Limb (tissue), 2 donors: ENCODE data around the gene OSBPL3.

Source experiments
- DNase-seq, 2 donors: peaks; one replicate each; pipeline ENCODE4 v3.0.0-alpha.2; 2016; ENCODE audit errors: extremely low spot score in 2 of 2

OSBPL3 gene

GRCh38 chr7:24896031-24896501 lies 83.9 kb downstream of the OSBPL3 start:
- no peak for DNase-seq

DNA sequence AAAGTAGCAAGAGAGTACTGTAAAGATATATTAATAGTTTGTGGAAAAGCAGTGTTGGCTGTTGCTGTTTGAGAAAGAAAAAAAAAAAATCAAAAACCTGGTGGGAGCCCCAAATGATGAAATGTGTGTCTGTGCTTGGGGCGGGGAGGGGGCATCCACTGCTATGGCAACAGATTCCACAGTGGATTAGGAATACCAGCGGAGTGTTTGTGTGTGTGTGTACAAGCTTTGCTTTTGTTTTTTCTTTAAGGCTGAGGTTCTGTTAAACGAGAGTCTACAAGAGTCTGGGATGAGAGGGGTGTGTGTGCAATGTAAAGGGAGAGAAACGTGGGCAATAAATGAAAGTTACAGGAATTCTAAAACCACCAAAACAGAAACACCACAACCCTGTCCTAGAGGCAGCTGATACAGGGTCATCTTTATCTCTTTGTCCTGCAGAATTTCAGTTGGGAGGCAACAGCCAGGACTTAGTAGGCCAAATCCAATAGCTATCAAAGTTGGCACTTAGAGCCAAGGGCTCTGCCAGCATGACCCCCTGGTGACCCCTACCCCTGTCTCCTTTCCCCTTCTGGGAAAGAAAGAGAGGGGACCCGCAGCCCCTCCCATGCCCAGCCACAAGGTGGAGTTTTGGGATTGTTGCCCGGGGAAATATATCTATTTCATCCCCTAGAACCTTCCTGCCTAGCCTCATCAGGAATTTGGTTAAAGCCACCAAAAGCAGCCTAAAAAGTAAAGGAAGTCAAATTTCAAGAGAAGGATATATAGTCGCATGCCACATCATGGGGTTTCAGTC lies 85.4 kb downstream of the OSBPL3 start:
- no peak for DNase-seq

DNA sequence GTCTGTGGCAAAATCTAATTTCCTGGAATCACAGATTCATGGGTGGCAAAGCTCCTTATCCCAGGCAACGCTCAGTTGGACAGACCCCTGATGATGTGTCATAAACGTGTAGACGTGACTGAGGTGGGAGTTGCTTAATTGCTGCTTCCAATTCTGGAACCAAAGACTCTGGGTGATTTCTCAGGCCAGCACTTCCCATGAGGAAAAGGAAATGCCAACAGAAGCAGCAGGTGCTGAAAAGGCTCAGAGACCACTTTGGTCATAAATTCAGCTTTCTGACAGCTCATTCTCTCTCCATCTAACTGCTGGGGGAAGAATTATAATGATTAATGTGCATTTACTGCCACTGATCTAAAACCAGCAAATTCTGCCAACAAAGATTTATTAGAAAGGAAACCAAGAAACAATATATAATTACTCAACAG lies 88.7 kb downstream of the OSBPL3 start:
- no peak for DNase-seq

DNA sequence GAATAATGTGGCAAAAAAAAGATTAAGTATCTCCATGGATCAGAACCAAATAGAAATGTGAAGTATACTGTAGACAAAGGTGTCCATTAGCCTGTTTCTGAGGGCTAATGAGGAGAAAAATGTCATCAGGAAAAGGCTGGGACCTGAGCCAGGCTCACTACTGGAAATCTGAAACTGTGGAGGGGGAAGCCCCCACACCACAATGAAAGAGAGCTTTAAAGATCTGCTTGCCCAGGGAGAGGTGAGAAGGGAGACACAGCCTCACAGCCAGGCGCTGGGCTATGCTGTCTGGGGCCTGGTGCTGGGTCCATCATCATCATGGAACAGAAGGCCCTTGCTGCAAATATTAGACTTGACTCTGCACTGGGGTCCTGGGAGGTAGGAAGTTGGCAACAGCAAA lies 90.4 kb downstream of the OSBPL3 start:
- DNase-seq = no peak

DNA sequence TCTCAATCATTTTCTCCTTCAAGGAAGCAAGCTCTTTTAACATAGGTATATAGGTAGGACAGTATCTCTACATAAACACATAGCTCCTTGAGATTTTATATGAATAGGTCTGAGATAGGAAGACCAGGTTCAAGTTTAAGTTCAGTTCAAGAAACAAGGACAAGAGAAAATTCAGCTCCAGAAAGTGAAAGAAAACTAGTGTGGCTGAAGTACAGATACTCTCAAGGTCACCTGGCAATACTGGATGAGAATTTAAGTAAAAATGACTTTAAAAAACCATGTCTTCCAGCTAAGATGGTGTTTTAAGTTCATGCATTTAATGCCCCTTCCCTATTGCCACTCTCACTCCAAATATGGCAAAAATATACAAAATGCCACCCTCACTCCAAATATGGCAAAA lies 91.3 kb downstream of the OSBPL3 start:
- DNase-seq = no peak

GRCh38 chr7:24885716-24886115 lies 94.3 kb downstream of the OSBPL3 start:
- DNase-seq = no peak

DNA sequence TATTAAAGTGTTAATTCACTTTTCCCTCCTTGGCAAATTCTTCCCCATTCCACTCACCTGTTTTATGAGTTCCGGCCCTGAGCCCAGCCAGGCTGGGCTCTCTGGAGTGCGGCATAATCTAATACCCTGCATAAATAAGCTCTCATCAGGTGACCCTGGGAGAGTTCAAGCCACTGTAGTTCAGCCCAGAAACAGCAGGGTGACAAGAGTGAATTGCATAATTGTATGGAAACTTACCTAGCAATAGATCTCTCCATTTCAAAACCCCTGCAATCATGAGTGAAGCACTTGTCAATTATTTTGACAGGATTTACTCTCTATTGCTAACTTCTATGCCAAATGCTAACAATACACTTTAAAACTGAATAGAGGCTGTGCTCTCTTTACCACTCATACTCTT lies 94.7 kb downstream of the OSBPL3 start:
- DNase-seq = no peak

GRCh38 chr7:24884401-24884800 lies 95.6 kb downstream of the OSBPL3 start:
- DNase-seq = no peak

DNA sequence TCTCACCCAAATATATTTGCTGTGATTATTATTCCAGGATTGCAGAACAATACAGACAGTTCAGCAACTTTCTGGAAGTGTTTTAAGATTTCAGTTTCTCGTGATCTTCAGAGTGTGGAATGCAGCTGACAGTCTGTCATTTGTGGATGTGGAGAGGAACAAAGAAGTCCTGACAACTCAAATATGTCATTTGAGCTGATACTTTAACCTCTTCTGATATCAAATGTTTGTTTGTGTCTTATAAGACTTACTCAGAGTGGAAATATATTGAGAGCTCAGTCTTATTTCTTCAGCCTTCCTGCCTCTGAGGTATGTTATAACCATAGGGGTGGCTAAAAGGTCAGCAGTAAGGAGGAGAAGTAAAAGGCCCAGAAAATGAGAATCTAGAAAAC lies 96.4 kb downstream of the OSBPL3 start:
- no peak for DNase-seq

GRCh38 chr7:24882989-24883621 lies 96.9 kb downstream of the OSBPL3 start:
- DNase-seq = no peak

DNA sequence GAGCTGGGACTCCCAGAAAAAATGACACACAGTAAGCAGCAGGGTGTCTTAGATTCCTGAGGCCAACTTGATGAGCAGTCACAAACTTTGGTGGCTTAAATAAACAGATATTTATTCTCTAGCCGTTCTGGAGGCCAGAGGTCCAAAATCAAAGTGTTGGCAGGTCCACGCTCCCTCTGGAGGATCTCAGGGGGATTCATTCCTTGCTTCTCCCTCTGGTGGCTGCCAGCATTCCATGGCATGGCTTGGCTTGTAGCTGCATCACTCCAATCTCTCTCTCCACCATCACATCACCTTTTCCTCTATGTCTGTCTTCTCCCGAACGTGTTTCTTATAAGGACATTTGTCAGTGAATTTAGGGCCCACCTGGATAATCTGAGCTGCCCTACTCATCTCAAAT lies 98.4 kb downstream of the OSBPL3 start:
- DNase-seq = no peak

- no peak for DNase-seq
Observed at GRCh38 chr7:24880886-24881285, 99.1 kb downstream of the OSBPL3 start.

GRCh38 chr7:24879291-24879690 lies 100.7 kb downstream of the OSBPL3 start:
- DNase-seq = no peak

DNA sequence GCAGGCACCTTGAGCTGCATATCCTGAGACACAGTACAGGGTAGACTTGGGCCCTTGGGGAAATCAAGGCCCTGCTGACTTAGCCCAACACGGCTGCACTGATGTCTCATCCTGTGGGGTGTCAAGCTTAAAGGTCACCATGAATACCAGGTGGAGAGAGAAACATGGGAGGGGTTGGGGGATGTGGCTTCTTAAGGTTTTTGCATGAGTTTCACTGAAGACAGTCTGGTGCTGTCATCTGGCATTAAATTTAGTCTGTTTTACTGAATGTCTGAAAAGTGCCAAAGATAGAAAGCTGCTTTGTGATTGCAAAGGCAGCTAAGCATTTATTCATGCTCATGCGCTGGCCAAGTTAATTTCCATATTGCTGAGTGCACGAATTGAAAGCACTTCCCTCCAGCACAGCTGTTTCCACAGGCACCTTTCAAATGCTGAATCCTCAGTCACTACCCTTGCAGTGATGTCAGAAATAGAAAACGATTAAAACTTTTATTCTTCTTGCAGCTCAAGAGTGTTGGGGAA lies 102.1 kb downstream of the OSBPL3 start:
- peak in 1 of 2 donors; percentile 29 for DNase-seq

DNA sequence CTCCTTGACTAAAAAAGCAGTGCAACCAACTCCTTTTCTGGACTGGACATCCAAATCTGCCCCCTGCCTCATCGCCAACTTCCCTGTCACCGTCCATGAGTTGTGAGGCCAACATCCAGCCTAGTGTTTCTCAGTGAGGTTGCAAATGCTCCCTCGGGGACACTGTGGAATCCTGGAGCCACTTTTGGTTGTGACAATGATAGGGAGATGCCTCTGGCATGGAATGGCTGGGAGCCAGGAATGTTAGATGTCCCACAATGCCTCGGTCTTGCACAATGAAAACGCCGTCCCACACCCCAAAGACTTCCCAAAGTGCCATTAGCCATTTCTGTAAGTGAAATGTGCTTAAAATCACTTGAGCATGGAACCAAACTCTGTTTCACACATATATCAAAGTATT lies 105.2 kb downstream of the OSBPL3 start:
- DNase-seq = no peak

- no peak for DNase-seq
Observed at GRCh38 chr7:24873944-24874343, 106.0 kb downstream of the OSBPL3 start.

DNA sequence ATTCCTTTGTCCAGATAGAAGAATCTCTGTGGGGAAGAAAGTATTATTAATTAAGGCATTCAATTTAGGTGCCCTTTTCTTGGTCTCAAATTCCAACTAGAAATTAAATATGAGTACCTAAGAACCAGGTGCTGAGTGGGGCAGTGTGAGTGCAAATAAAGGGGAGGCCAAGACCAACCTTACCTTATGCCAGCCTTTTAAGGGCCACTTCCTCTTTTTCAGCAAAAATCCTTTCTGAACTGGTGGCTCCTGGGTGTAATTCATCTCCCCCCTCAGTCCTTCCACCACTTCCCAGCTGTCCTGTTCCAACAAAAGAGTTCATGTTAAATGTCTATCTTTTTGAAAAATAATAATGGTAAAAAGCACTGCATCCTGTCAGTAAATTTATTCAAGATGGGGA lies 108.2 kb downstream of the OSBPL3 start:
- DNase-seq = no peak

DNA sequence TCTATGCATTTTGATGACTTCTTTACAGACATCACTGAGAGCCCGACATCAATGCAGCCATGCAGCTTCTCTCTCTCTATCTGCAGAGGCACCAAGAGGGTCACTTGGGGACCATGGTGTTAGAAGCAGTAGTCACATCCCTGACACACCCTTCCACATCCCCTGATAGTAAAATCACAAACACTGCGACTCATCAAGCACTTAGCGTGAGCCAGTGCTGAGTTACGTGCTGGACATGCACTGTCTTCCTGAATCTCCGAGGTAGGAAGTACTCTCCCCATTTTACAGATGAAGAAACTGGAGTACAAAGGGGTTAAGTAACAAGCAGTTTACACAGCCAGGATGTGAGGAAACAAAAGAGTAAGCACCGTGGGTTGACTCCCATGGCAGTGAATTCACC lies 109.2 kb downstream of the OSBPL3 start:
- DNase-seq = no peak

DNA sequence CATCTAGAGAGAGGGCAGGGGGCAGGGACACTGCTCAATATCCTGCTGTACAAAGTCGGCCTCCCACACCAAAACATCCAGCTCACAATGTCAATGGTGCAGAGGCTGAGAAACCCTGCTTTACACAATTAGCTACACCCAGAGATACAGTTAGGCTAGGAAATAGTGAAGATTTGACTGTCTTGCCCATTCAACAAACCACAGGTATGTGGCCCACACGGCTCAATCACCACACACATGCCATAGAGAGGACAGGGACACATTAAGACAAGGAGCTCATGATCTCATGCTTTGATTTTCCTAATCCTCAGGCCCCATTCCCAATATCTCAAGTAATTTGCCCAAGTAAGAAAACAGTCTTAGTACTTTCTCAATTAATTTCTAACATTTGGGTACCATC lies 110.4 kb downstream of the OSBPL3 start:
- DNase-seq = no peak

GRCh38 chr7:24868741-24869140 lies 111.2 kb downstream of the OSBPL3 start:
- DNase-seq = no peak

DNA sequence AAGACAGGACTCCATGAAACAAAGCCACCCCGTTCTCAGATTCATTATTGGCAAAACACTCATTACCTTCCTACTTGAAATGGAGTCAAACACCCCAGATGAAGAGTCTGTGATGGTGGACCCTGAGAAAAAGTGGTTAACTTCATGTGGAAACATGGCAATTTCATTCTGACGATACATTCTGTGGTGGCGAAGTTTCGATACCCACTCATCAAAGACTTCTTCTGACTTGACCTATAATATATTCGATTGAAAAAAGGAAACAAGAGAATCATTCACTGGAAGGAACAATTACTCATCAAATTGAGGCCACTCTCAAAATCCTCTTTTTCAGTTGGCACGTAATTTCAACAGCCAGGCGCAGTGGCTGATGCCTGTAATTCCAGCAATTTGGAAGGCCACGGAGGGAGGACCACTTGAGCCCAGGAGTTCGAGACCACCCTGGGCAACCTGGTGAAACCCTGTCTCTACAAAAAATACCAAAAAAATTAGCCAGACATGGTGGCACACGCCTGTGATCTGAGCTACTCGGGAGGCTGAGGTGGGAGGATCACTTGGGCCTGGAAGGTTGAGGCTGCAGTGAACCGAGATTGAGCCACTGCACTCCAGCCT lies 113.9 kb downstream of the OSBPL3 start:
- no peak for DNase-seq

- DNase-seq = no peak
Observed at GRCh38 chr7:24864214-24864817, 115.7 kb downstream of the OSBPL3 start.
